Bronchial epithelial cell (primary cell): ENCODE data around the gene DLGAP4. TPM values are rescaled to one million over a fixed set of nuclear protein-coding genes. Genes with fewer than 3 reads are reported as not detected.
"Not testable (repeated sequence)": the region's sequence is repeated elsewhere in the genome, so short reads cannot be mapped to it uniquely, and the experiment has no call there.

Source experiments
- DNase-seq: peaks from one replicate; pipeline ENCODE4 v3.0.0-alpha.2; 2010; ENCODE audit warnings: low read depth
- FAIRE-seq: peaks from 2 replicates; lab custom pipeline; 2011; peaks lifted over from hg19 to GRCh38; lab: Jason Lieb, UNC
- H3K27me3 ChIP-seq: 2 replicates; pipeline ENCODE4 v1.5.1; 2011; ENCODE audit warnings: low read length; ENCODE audit not compliant: control insufficient read depth, insufficient read depth
- H3K36me3 ChIP-seq: 2 replicates; pipeline ENCODE4 v1.5.1; 2011; ENCODE audit warnings: low read length; ENCODE audit not compliant: control insufficient read depth, insufficient read depth
- H3K4me3 ChIP-seq: 2 replicates; pipeline ENCODE4 v1.5.1; 2011; ENCODE audit warnings: mild to moderate bottlenecking, low read depth, low read length, control low read depth
- CTCF ChIP-seq: IDR thresholded peaks from 2 replicates; pipeline ENCODE4 v1.5.1; 2011; ENCODE audit warnings: mild to moderate bottlenecking, moderate library complexity, low read length, control low read depth, inconsistent platforms; ENCODE audit not compliant: insufficient read depth, severe bottlenecking
- total RNA-seq: library from RNA; depleted of rRNA; stranded (reverse); fragments of >200 nt; gene quantifications from 2 replicates; pipeline ENCODE4 v1.2.1, GENCODE V29; 2014

DLGAP4 gene
- total RNA-seq, 1 donor from 2014 or later, result 5.5 TPM

- no peak for TF ChIP-seq CTCF
- H3K36me3 ChIP-seq, result peaks cover 10% of the 10 kb centered on the region
- no peak for FAIRE-seq
- no peak overlapping the region for H3K4me3 ChIP-seq
- H3K27me3 ChIP-seq, result no peaks in the 10 kb centered on the region
- peak; percentile 18 for DNase-seq
Observed at GRCh38 chr20:36507746-36508145, 201.6 kb downstream of the DLGAP4 start.

GRCh38 chr20:36519012-36519719, 213.0 kb downstream of the DLGAP4 start:
- FAIRE-seq, result no peak
- Histone ChIP-seq H3K4me3 (no peak overlapping the region), H3K36me3 (peaks cover 16% of the 10 kb centered on the region), H3K27me3 (no peaks in the 10 kb centered on the region)
- DNase-seq, result no peak
- TF ChIP-seq CTCF, result no peak

- H3K4me3 ChIP-seq, result no peak overlapping the region
- no peak for TF ChIP-seq CTCF
- peaks cover 14% of the 10 kb centered on the region for H3K36me3 ChIP-seq
- H3K27me3 ChIP-seq, result no peaks in the 10 kb centered on the region
- FAIRE-seq, result no peak
- DNase-seq, result no peak
Observed at GRCh38 chr20:36519944-36520343, 213.8 kb downstream of the DLGAP4 start.

GRCh38 chr20:36521526-36521925, 215.4 kb downstream of the DLGAP4 start:
- Histone ChIP-seq H3K27me3 (no peaks in the 10 kb centered on the region), H3K36me3 (peaks cover 22% of the 10 kb centered on the region), H3K4me3 (no peak overlapping the region)
- TF ChIP-seq CTCF, result no peak
- FAIRE-seq (no peak), DNase-seq (no peak)

- not testable (repeated sequence) for DNase-seq, H3K4me3 ChIP-seq, H3K27me3 ChIP-seq, FAIRE-seq
- H3K36me3 ChIP-seq, result peaks cover 24% of the 10 kb centered on the region
Observed at GRCh38 chr20:36522412-36522811, 216.3 kb downstream of the DLGAP4 start.

- no peak for DNase-seq
- Histone ChIP-seq H3K27me3 (no peaks in the 10 kb centered on the region), H3K36me3 (peaks cover 24% of the 10 kb centered on the region)
Observed at GRCh38 chr20:36523341-36523740, 217.2 kb downstream of the DLGAP4 start.

More at GRCh38 chr20:36523341-36523740, 217.2 kb downstream of the DLGAP4 start:
- H3K4me3 ChIP-seq, result no peak overlapping the region
- TF ChIP-seq CTCF, result no peak
- no peak for FAIRE-seq
